Endothelial cell of umbilical vein (primary cell): ENCODE data around the gene ZBTB9. TPM values are rescaled to one million over a fixed set of nuclear protein-coding genes. Genes with fewer than 3 reads are reported as not detected.

Source experiments
- BruUV-seq: library from RNA; stranded (reverse); fragments of 400-500 nt; replicated peaks from 2 replicates; lab custom pipeline; 2021; lab: Mats Ljungman, UMichigan
- CTCF ChIA-PET: fragments of 300-600, 350-600 bp; sonication (Branson Sonifier 250); formaldehyde crosslinking; loops from one replicate; lab custom pipeline; 2021; ENCODE audit warnings: antibody characterized with exemption, inconsistent platforms; lab: Charles Lee
- POLR2A ChIA-PET: fragments of 300-600, 350-600 bp; sonication (Branson Sonifier 250); formaldehyde crosslinking; loops from one replicate; lab custom pipeline; 2021; ENCODE audit warnings: antibody characterized with exemption, inconsistent platforms; lab: Charles Lee
- DNase-seq: peaks from one replicate; pipeline ENCODE4 v3.0.0-alpha.2; 2011; ENCODE audit warnings: low read depth, low spot score
- FAIRE-seq: peaks from 2 replicates; lab custom pipeline; 2011; peaks lifted over from hg19 to GRCh38; lab: Jason Lieb, UNC
- H2AFZ ChIP-seq: 2 replicates; pipeline ENCODE4 v1.6.0; 2012; ENCODE audit warnings: low read depth, low read length, control low read depth, inconsistent platforms
- H3K27ac ChIP-seq: 2 replicates; pipeline ENCODE4 v1.5.1; 2011; ENCODE audit warnings: low read depth, mild to moderate bottlenecking, control low read depth, low read length, moderate library complexity; ENCODE audit not compliant: insufficient read depth
- H3K27me3 ChIP-seq, 2 experiments: 2 replicates each; pipeline versions ENCODE4 v1.6.0 to v1.6.1; 2011; ENCODE audit warnings: low read length in 2 of 2, mixed read lengths in 1 of 2; ENCODE audit not compliant: control insufficient read depth in 2 of 2, insufficient read depth in 2 of 2
- H3K36me3 ChIP-seq, 2 experiments: 2 replicates in 1 of 2; 3 replicates in 1 of 2; pipeline ENCODE4 v1.5.1; 2011; ENCODE audit warnings: low read length in 2 of 2, mild to moderate bottlenecking in 1 of 2, moderate library complexity in 1 of 2; ENCODE audit not compliant: control insufficient read depth in 2 of 2, insufficient read depth in 2 of 2; ENCODE audit errors: extremely low read depth in 1 of 2
- H3K4me1 ChIP-seq: 3 replicates; pipeline ENCODE4 v1.5.1; 2011; ENCODE audit warnings: mild to moderate bottlenecking, low read length; ENCODE audit not compliant: control insufficient read depth, insufficient read depth; ENCODE audit errors: extremely low read depth
- H3K4me2 ChIP-seq: 2 replicates; pipeline ENCODE4 v1.6.1; 2011; ENCODE audit warnings: low read length, control low read depth, mixed read lengths; ENCODE audit not compliant: insufficient read depth
- H3K4me3 ChIP-seq, 3 experiments: fragments of 200-600 bp in 1 of 3; sonication (generic), shearing (Covaris generic) in 1 of 3; replicated peaks in 1 of 3; 2 replicates each; pipeline ENCODE4 v1.5.1; 2011 to 2016; ENCODE audit warnings: control low read depth in 3 of 3, low read length in 3 of 3, mild to moderate bottlenecking in 2 of 3, inconsistent platforms in 1 of 3, low read depth in 1 of 3, moderate library complexity in 1 of 3; ENCODE audit not compliant: insufficient read depth in 1 of 3
- H3K79me2 ChIP-seq: 2 replicates; pipeline ENCODE4 v1.6.0; 2012; ENCODE audit warnings: low read length, inconsistent platforms; ENCODE audit not compliant: control insufficient read depth, insufficient read depth
- H3K9ac ChIP-seq: replicated peaks from 2 replicates; pipeline ENCODE3; 2011; ENCODE audit warnings: low read length, control low read depth; ENCODE audit not compliant: insufficient read depth; ENCODE audit errors: extremely low read depth
- H3K9me1 ChIP-seq: replicated peaks from 3 replicates; pipeline ENCODE4 v1.6.0; 2011; ENCODE audit warnings: mild to moderate bottlenecking, low read length; ENCODE audit not compliant: control insufficient read depth, insufficient read depth; ENCODE audit errors: extremely low read depth
- H3K9me3 ChIP-seq: replicated peaks from 2 replicates; pipeline ENCODE4 v1.5.1; 2012; ENCODE audit warnings: low read length, inconsistent platforms; ENCODE audit not compliant: control insufficient read depth, insufficient read depth
- H4K20me1 ChIP-seq: replicated peaks from 2 replicates; pipeline ENCODE3; 2011; ENCODE audit warnings: mild to moderate bottlenecking, low read length; ENCODE audit not compliant: control insufficient read depth, insufficient read depth; ENCODE audit errors: extremely low read depth
- EZH2 ChIP-seq: IDR thresholded peaks from 2 replicates; pipeline ENCODE4 v1.6.1; 2012; ENCODE audit warnings: borderline replicate concordance, low read depth, mild to moderate bottlenecking, moderate library complexity, low read length, inconsistent platforms; ENCODE audit not compliant: severe bottlenecking
- FOS ChIP-seq: IDR thresholded peaks from 2 replicates; pipeline ENCODE4 v1.6.1; 2011; ENCODE audit warnings: mild to moderate bottlenecking, low read length, moderate library complexity, borderline replicate concordance; ENCODE audit not compliant: insufficient read depth
- GATA2 ChIP-seq: IDR thresholded peaks from 2 replicates; pipeline ENCODE4 v1.7.0; 2011; ENCODE audit warnings: low read depth, mild to moderate bottlenecking, moderate library complexity, mixed read lengths, low read length; ENCODE audit not compliant: insufficient read length, insufficient read depth
- JUN ChIP-seq: IDR thresholded peaks from 2 replicates; pipeline ENCODE4 v1.6.1; 2011; ENCODE audit warnings: borderline replicate concordance, low read depth; ENCODE audit not compliant: insufficient read length, insufficient read depth
- MAX ChIP-seq: IDR thresholded peaks from 2 replicates; pipeline ENCODE4 v1.6.1; 2011; ENCODE audit not compliant: insufficient read depth, insufficient read length
- MYC ChIP-seq: IDR thresholded peaks from one replicate; pipeline ENCODE4 v1.6.1; 2011; ENCODE audit warnings: mild to moderate bottlenecking, low read depth, low read length
- POLR2A ChIP-seq: IDR thresholded peaks from 2 replicates; pipeline ENCODE4 v1.6.1; 2012; ENCODE audit warnings: low read depth, mild to moderate bottlenecking, control low read depth, low read length
- POLR2AphosphoS5 ChIP-seq: IDR thresholded peaks from 2 replicates; pipeline ENCODE4 v1.6.1; 2012; ENCODE audit warnings: low read depth, mild to moderate bottlenecking, control low read depth, low read length, moderate library complexity; ENCODE audit not compliant: insufficient read depth
- dilution Hi-C: fragments of 300-500 bp; cut with MboI; formaldehyde crosslinking; loops from one replicate; pipeline ENCODE4 v1.15.0; 2019; ENCODE audit warnings: low sequenced_read_pairs; ENCODE audit not compliant: extremely low pct_ligation_motif_present
- intact Hi-C: fragments of 100-400 bp; cut with micrococcal nuclease; formaldehyde crosslinking; loops from one replicate; pipeline ENCODE4 v1.10.0; 2022
- polyA plus RNA-seq, 4 experiments: library from polyadenylated mRNA; depleted of rRNA in 3 of 4; stranded (reverse) in 3 of 4; unstranded in 1 of 4; fragments of >200 nt; gene quantifications; 2 replicates each; pipeline versions ENCODE4 v1.2.1 to v1.2.3, GENCODE V29; 2011 to 2012; ENCODE audit warnings: missing spikeins in 1 of 4
- total RNA-seq: library from RNA; stranded (reverse); gene quantifications from 2 replicates; pipeline ENCODE4 v1.2.3, GENCODE V29; 2021
- TF ChIP-seq, protein P1 (sequence below), 2 donors: IDR thresholded peaks; 1 replicate in 1 of 2; 2 replicates in 1 of 2; pipeline ENCODE4 v1.5.1; 2011; ENCODE audit warnings: low read length in 2 of 2, mild to moderate bottlenecking in 2 of 2, moderate library complexity in 2 of 2, control low read depth in 1 of 2, inconsistent platforms in 1 of 2, low read depth in 1 of 2; ENCODE audit not compliant: insufficient read depth in 1 of 2; ENCODE audit errors: extremely low read depth in 1 of 2

The ZBTB9 gene
- total and polyA plus RNA-seq, 2 donors (not counting 3 experiments of a cell fraction or from before 2014, with no cell fraction given): 4.7 to 8.0 TPM

GRCh38 chr6:33443619-33444504 lies 10.5 kb upstream of the ZBTB9 start:
- H3K9me3 ChIP-seq: no peaks in the 10 kb centered on the region
- no peak overlapping the region for H3K27ac ChIP-seq
- ChIA-PET POLR2A (no interaction called here), CTCF (interaction anchor here (0.6 kb wide), 1 partner anchor 604 kb away, joined by 3 read pairs; no protein-coding TSS in a partner anchor)
- DNase-seq (no peak), FAIRE-seq (no peak)
- H3K4me1 ChIP-seq: no peaks in the 10 kb centered on the region
- TF ChIP-seq JUN (no peak), MYC (no peak), POLR2AphosphoS5 (no peak), POLR2A (no peak), EZH2 (no peak), MAX (no peak), FOS (no peak), GATA2 (no peak)
- TF ChIP-seq, protein P1, sequence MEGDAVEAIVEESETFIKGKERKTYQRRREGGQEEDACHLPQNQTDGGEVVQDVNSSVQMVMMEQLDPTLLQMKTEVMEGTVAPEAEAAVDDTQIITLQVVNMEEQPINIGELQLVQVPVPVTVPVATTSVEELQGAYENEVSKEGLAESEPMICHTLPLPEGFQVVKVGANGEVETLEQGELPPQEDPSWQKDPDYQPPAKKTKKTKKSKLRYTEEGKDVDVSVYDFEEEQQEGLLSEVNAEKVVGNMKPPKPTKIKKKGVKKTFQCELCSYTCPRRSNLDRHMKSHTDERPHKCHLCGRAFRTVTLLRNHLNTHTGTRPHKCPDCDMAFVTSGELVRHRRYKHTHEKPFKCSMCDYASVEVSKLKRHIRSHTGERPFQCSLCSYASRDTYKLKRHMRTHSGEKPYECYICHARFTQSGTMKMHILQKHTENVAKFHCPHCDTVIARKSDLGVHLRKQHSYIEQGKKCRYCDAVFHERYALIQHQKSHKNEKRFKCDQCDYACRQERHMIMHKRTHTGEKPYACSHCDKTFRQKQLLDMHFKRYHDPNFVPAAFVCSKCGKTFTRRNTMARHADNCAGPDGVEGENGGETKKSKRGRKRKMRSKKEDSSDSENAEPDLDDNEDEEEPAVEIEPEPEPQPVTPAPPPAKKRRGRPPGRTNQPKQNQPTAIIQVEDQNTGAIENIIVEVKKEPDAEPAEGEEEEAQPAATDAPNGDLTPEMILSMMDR (IDR thresholded peaks at IDR 0.05; ENCODE audit: extremely low read depth in 1 of 2, insufficient read depth in 1 of 2, low read depth in 1 of 2, low read length in 2 of 2): no peak
- H3K9ac ChIP-seq: no peak overlapping the region
- no peaks in the 10 kb centered on the region for H3K79me2 ChIP-seq
- no TSS peak for BruUV-seq
- H2AFZ ChIP-seq: no peak overlapping the region
- peaks cover 0 to 16% of the 10 kb centered on the region in 2 experiments for H3K36me3 ChIP-seq
- H3K27me3 ChIP-seq: no peaks in the 10 kb centered on the region
- no peaks in the 10 kb centered on the region for H4K20me1 ChIP-seq
- dilution Hi-C loops (no loop called here), intact Hi-C loops (no loop called here)
- no peak overlapping the region for H3K4me2 ChIP-seq
- no peak overlapping the region for H3K4me3 ChIP-seq
- no peaks in the 10 kb centered on the region for H3K9me1 ChIP-seq
